HepG2 (cell line): ENCODE measurements around the gene METAP2. TPM values are rescaled to one million over a fixed set of nuclear protein-coding genes. Genes with fewer than 3 reads are reported as not detected.

Experiments
- ATAC-seq: fragments of 200-7000 bp; cut with Tn5 transposase; 3 replicates; pipeline ENCODE4 v1.9.1; 2020; ENCODE audit warnings: mild to moderate bottlenecking, moderate library complexity
- BruUV-seq: library from RNA; stranded (reverse); fragments of 400-500 nt; replicated peaks from 2 replicates; lab custom pipeline; 2021; lab: Mats Ljungman, UMichigan
- CTCF ChIA-PET: fragments of 300-600 bp; formaldehyde crosslinking; extraction: SDS; loops from one replicate; lab custom pipeline; 2021; ENCODE audit warnings: low total read pairs, inconsistent platforms, low intra/inter-chr PET ratio; lab: Yijun Ruan, JAX
- POLR2A ChIA-PET: fragments of 350-600 bp; sonication (Branson Sonifier 250); formaldehyde crosslinking; loops from one replicate; lab custom pipeline; 2020; ENCODE audit warnings: antibody characterized with exemption, inconsistent platforms; lab: Yijun Ruan, JAX
- DNase-seq: peaks from one replicate; pipeline ENCODE4 v3.0.0-alpha.2; 2015; ENCODE audit warnings: low spot score
- FAIRE-seq: peaks from 3 replicates; lab custom pipeline; 2011; peaks lifted over from hg19 to GRCh38; lab: Jason Lieb, UNC
- H2AFZ ChIP-seq: one replicate; pipeline ENCODE4 v1.6.1; 2011; ENCODE audit warnings: low read length, inconsistent platforms
- H3K27ac ChIP-seq: fragments of 300-600 bp; 3 replicates; pipeline ENCODE4 v1.8.0; 2011; ENCODE audit warnings: mixed run types, mild to moderate bottlenecking, mixed read lengths, low read length, inconsistent platforms; ENCODE audit not compliant: insufficient read depth; ENCODE audit errors: extremely low read length
- H3K27me3 ChIP-seq, 2 experiments: fragments of 200-600 bp in 1 of 2; 2 replicates in 1 of 2; 3 replicates in 1 of 2; pipeline versions ENCODE4 v1.6.0 to v1.8.0; 2011; ENCODE audit warnings: low read length in 2 of 2, mild to moderate bottlenecking in 2 of 2, moderate library complexity in 2 of 2, inconsistent platforms in 1 of 2; ENCODE audit not compliant: insufficient read depth in 2 of 2, control insufficient read depth in 1 of 2
- H3K36me3 ChIP-seq, 2 experiments: fragments of 200-600 bp in 1 of 2; replicated peaks in 1 of 2; 2 replicates in 1 of 2; 3 replicates in 1 of 2; pipeline versions ENCODE4 v1.5.1 to v1.8.0; 2011; ENCODE audit warnings: low read length in 2 of 2, inconsistent platforms in 1 of 2; ENCODE audit not compliant: insufficient read depth in 2 of 2, control insufficient read depth in 1 of 2
- H3K4me1 ChIP-seq: 2 replicates; pipeline ENCODE4 v1.5.1; 2012; ENCODE audit warnings: low read length, inconsistent platforms; ENCODE audit not compliant: insufficient read depth
- H3K4me2 ChIP-seq: 2 replicates; pipeline ENCODE4 v1.6.0; 2011; ENCODE audit warnings: low read depth, low read length, inconsistent platforms
- H3K4me3 ChIP-seq, 3 experiments: fragments of 200-600 bp in 1 of 3; sonication (generic), shearing (Covaris generic) in 1 of 3; replicated peaks in 1 of 3; 2 replicates each; pipeline ENCODE4 v1.5.1; 2011 to 2016; ENCODE audit warnings: low read length in 3 of 3, inconsistent platforms in 2 of 3, low read depth in 2 of 3, mild to moderate bottlenecking in 2 of 3, control low read depth in 1 of 3, mixed read lengths in 1 of 3; ENCODE audit not compliant: insufficient read depth in 1 of 3
- H3K79me2 ChIP-seq: one replicate; pipeline ENCODE4 v1.6.1; 2011; ENCODE audit warnings: low read length, inconsistent platforms; ENCODE audit not compliant: insufficient read depth
- H3K9ac ChIP-seq: 2 replicates; pipeline ENCODE4 v1.6.0; 2011; ENCODE audit warnings: mild to moderate bottlenecking, low read depth, low read length, inconsistent platforms; ENCODE audit not compliant: insufficient read depth
- H3K9me3 ChIP-seq: 2 replicates; pipeline ENCODE4 v1.5.1; 2012; ENCODE audit warnings: mild to moderate bottlenecking, low read length
- H4K20me1 ChIP-seq: 2 replicates; pipeline ENCODE4 v1.6.0; 2011; ENCODE audit warnings: inconsistent platforms, mild to moderate bottlenecking, low read length, moderate library complexity; ENCODE audit not compliant: insufficient read depth
- GATAD1 ChIP-seq: IDR thresholded peaks from 2 replicates; pipeline ENCODE4 v1.6.1; 2016; ENCODE audit warnings: missing genetic modification reagents, missing compliant biosample characterization
- KLF12 ChIP-seq: sonication (generic); formaldehyde crosslinking; IDR thresholded peaks from 2 replicates; pipeline ENCODE4 v1.4.0; 2020; ENCODE audit warnings: missing genetic modification reagents, borderline replicate concordance
- LCORL ChIP-seq, 2 experiments: fragments of 450-650 bp in 1 of 2; sonication (generic) in 1 of 2; formaldehyde crosslinking in 1 of 2; IDR thresholded peaks; 2 replicates each; pipeline versions ENCODE4 v1.5.0 to v1.6.1; 2017 to 2020; ENCODE audit warnings: antibody characterized with exemption in 1 of 2, missing genetic modification reagents in 1 of 2
- MXD4 ChIP-seq: IDR thresholded peaks from 2 replicates; pipeline ENCODE4 v1.6.1; 2016; ENCODE audit warnings: mild to moderate bottlenecking, missing biosample characterization, missing genetic modification reagents
- NCOR1 ChIP-seq: fragments of 200-600 bp; sonication (generic); IDR thresholded peaks from 2 replicates; pipeline ENCODE4 v1.7.0; 2017; ENCODE audit warnings: antibody characterized with exemption, low read length, borderline replicate concordance
- RFXANK ChIP-seq: IDR thresholded peaks from 2 replicates; pipeline ENCODE4 v1.6.1; 2016
- SALL2 ChIP-seq: sonication (generic); formaldehyde crosslinking; IDR thresholded peaks from 2 replicates; pipeline ENCODE4 v1.8.1; 2023; ENCODE audit warnings: mild to moderate bottlenecking, missing genetic modification reagents, inconsistent platforms
- TOPORS ChIP-seq: sonication (generic); formaldehyde crosslinking; IDR thresholded peaks from 2 replicates; pipeline ENCODE4 v1.8.0; 2023; ENCODE audit warnings: mild to moderate bottlenecking, missing genetic modification reagents
- ZNF354B ChIP-seq: sonication (generic); formaldehyde crosslinking; IDR thresholded peaks from 2 replicates; pipeline ENCODE4 v1.8.0; 2022; ENCODE audit warnings: mild to moderate bottlenecking, missing genetic modification reagents
- ZNF615 ChIP-seq: sonication (generic); formaldehyde crosslinking; IDR thresholded peaks from 2 replicates; pipeline ENCODE4 v1.5.0; 2020; ENCODE audit warnings: mild to moderate bottlenecking, missing genetic modification reagents, borderline replicate concordance
- ZNF747 ChIP-seq: sonication (generic); formaldehyde crosslinking; IDR thresholded peaks from 2 replicates; pipeline ENCODE4 v1.8.1; 2023; ENCODE audit warnings: missing genetic modification reagents, mild to moderate bottlenecking, borderline replicate concordance
- ZNF772 ChIP-seq: sonication (generic); formaldehyde crosslinking; IDR thresholded peaks from 2 replicates; pipeline ENCODE4 v1.5.0; 2020; ENCODE audit warnings: mild to moderate bottlenecking, missing genetic modification reagents
- ZNF891 ChIP-seq: sonication (generic); formaldehyde crosslinking; IDR thresholded peaks from 2 replicates; pipeline ENCODE4 v1.5.0; 2020; ENCODE audit warnings: mild to moderate bottlenecking, missing genetic modification reagents
- ZSCAN12 ChIP-seq: sonication (generic); formaldehyde crosslinking; IDR thresholded peaks from 2 replicates; pipeline ENCODE4 v1.9.0; 2021; ENCODE audit warnings: mild to moderate bottlenecking, missing genetic modification reagents
- ZSCAN31 ChIP-seq: sonication (generic); formaldehyde crosslinking; IDR thresholded peaks from 2 replicates; pipeline ENCODE4 v1.5.0; 2020; ENCODE audit warnings: low read depth, mild to moderate bottlenecking, missing genetic modification reagents
- WGBS: methylation state at CpG from one replicate; pipeline ENCODE4 v1.1.6; 2017; ENCODE audit warnings: low lambda C conversion rate; 5-methylcytosine and 5-hydroxymethylcytosine counted together
- in situ Hi-C: cut with HindIII; loops from 2 replicates; pipeline ENCODE4 v1.10.0; 2017; ENCODE audit warnings: low pct_unique_long_range_greater_than_20kb; ENCODE audit not compliant: extremely low pct_ligation_motif_present
- intact Hi-C: fragments of 100-400 bp; cut with micrococcal nuclease; formaldehyde crosslinking; loops from one replicate; pipeline ENCODE4 v1.10.0; 2022; ENCODE audit not compliant: unreplicated experiment
- polyA plus RNA-seq, 8 experiments: library from polyadenylated mRNA; depleted of rRNA in 3 of 8; stranded (reverse) in 7 of 8; unstranded in 1 of 8; fragments of >200 nt; fragmentation: Illumina TruSeq in 4 of 8; extraction: Trizol in 4 of 8; gene quantifications; 2 replicates each; pipeline versions ENCODE4 v1.2.1 to v1.2.3, GENCODE V29; 2011 to 2016; ENCODE audit warnings: low read depth in 4 of 8, missing spikeins in 1 of 8, mixed read lengths in 1 of 8; ENCODE audit not compliant: insufficient read depth in 1 of 8
- total RNA-seq, 5 experiments: library from RNA; depleted of rRNA; stranded (reverse); fragments of >200 nt; fragmentation: Illumina TruSeq; extraction: Trizol; gene quantifications; 2 replicates each; pipeline ENCODE4 v1.2.3, GENCODE V29; 2016; ENCODE audit warnings: low read depth in 1 of 5
- TF ChIP-seq, protein P1 (sequence below): sonication (generic); formaldehyde crosslinking; IDR thresholded peaks from 2 replicates; pipeline ENCODE4 v1.4.0; 2020; ENCODE audit warnings: missing genetic modification reagents
- TF ChIP-seq, protein P2 (sequence below): sonication (generic); formaldehyde crosslinking; IDR thresholded peaks from 2 replicates; pipeline ENCODE4 v1.4.0; 2020; ENCODE audit warnings: missing genetic modification reagents, low read depth, mild to moderate bottlenecking, borderline replicate concordance
- TF ChIP-seq, protein P3 (sequence below): sonication (generic); formaldehyde crosslinking; IDR thresholded peaks from 2 replicates; pipeline ENCODE4 v1.9.0; 2022; ENCODE audit warnings: missing genetic modification reagents, mild to moderate bottlenecking, borderline replicate concordance

METAP2 gene
- total and polyA plus RNA-seq, 2 of the 13 experiments (the other 11 are each of a cell fraction or from before 2014, with no cell fraction given) = 67.8 to 131 TPM

DNA sequence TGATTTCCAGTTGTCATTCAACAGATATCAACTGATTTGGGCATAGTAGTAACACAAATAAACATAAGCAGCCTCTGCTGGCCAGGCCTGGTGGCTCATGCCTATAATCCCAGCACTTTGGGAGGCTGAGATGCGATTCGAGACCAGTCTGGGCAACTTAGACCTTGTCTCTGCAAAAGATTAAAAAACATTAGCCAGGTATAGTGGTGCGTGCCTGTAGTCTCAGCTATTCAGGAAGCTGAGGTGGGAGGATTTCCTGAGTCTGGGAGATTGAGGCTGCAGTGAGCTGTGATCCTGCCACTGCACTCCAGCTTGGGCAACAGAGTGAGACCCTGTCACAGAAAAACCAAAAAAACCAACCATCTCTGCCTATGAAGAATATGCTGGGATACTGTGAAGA, 7.1 kb downstream of the METAP2 start:
- intact Hi-C loops = no loop called here
- Histone ChIP-seq H3K9ac (no peak overlapping the region), H3K4me2 (no peak overlapping the region), H2AFZ (no peak overlapping the region), H3K4me1 (peaks cover 41% of the 10 kb centered on the region), H3K4me3 (no peak overlapping the region), H3K36me3 (peaks cover 8 to 68% of the 10 kb centered on the region in 2 experiments), H3K27me3 (no peaks in the 10 kb centered on the region), H3K27ac (no peak overlapping the region), H3K9me3 (no peaks in the 10 kb centered on the region), H3K79me2 (peaks cover 69% of the 10 kb centered on the region), H4K20me1 (peaks cover 3% of the 10 kb centered on the region; the same call in 1 of the 2 replicates)
- no peak for TF ChIP-seq ZNF747 (CRISPR knock-in tag)
- TF ChIP-seq, protein P1, sequence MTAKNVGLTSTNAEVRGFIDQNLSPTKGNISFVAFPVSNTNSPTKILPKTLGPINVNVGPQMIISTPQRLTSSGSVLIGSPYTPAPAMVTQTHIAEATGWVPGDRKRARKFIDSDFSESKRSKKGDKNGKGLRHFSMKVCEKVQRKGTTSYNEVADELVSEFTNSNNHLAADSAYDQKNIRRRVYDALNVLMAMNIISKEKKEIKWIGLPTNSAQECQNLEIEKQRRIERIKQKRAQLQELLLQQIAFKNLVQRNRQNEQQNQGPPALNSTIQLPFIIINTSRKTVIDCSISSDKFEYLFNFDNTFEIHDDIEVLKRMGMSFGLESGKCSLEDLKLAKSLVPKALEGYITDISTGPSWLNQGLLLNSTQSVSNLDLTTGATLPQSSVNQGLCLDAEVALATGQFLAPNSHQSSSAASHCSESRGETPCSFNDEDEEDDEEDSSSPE = no peak
- TF ChIP-seq ZNF615 (CRISPR knock-in tag) = no peak
- TF ChIP-seq ZNF354B (CRISPR knock-in tag) = no peak
- no peak for TF ChIP-seq ZNF891 (CRISPR knock-in tag)
- TF ChIP-seq, protein P2, sequence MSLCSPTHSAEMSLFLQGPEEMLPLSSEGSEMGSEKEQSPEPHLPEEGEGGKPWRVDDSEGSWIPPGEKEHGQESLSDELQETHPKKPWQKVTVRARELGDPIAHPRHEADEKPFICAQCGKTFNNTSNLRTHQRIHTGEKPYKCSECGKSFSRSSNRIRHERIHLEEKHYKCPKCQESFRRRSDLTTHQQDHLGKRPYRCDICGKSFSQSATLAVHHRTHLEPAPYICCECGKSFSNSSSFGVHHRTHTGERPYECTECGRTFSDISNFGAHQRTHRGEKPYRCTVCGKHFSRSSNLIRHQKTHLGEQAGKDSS (CRISPR knock-in tag) = no peak
- no peak for TF ChIP-seq MXD4 (CRISPR knock-in tag)
- TF ChIP-seq GATAD1 = no peak
- TF ChIP-seq KLF12 = no peak
- no peak for TF ChIP-seq LCORL (IDR thresholded peaks at IDR 0.05)
- TF ChIP-seq LCORL (CRISPR knock-in tag; IDR thresholded peaks at IDR 0.05) = no peak
- TF ChIP-seq ZSCAN12 (CRISPR knock-in tag) = no peak
- TF ChIP-seq RFXANK (CRISPR knock-in tag) = no peak
- no peak for TF ChIP-seq TOPORS (CRISPR knock-in tag)
- TF ChIP-seq NCOR1 = no peak
- no peak for TF ChIP-seq SALL2
- no peak for TF ChIP-seq ZNF772 (CRISPR knock-in tag)
- TF ChIP-seq, protein P3, sequence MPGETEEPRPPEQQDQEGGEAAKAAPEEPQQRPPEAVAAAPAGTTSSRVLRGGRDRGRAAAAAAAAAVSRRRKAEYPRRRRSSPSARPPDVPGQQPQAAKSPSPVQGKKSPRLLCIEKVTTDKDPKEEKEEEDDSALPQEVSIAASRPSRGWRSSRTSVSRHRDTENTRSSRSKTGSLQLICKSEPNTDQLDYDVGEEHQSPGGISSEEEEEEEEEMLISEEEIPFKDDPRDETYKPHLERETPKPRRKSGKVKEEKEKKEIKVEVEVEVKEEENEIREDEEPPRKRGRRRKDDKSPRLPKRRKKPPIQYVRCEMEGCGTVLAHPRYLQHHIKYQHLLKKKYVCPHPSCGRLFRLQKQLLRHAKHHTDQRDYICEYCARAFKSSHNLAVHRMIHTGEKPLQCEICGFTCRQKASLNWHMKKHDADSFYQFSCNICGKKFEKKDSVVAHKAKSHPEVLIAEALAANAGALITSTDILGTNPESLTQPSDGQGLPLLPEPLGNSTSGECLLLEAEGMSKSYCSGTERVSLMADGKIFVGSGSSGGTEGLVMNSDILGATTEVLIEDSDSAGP (CRISPR knock-in tag) = no peak
- no peak for TF ChIP-seq ZSCAN31 (CRISPR knock-in tag)
- in situ Hi-C loops = no loop called here
- no TSS peak for BruUV-seq
- no peak for DNase-seq
- ATAC-seq = no peak
- ChIA-PET POLR2A (no interaction called here), CTCF (no interaction called here)
- 96% methylated on average over 3 of the region's 3 CpGs for WGBS
- no peak for FAIRE-seq
